C4-2B (cell line): ENCODE data around the gene RRBP1.

Experiments
- ZFX ChIP-seq: fragments of 450-650 bp; IDR thresholded peaks from 2 replicates; pipeline ENCODE4 v1.6.1; 2017
- TF ChIP-seq, protein P1 (sequence below): fragments of 450-650 bp; conservative IDR thresholded peaks from 2 replicates; pipeline ENCODE4 v1.5.1; 2017; ENCODE audit warnings: mild to moderate bottlenecking

DNA sequence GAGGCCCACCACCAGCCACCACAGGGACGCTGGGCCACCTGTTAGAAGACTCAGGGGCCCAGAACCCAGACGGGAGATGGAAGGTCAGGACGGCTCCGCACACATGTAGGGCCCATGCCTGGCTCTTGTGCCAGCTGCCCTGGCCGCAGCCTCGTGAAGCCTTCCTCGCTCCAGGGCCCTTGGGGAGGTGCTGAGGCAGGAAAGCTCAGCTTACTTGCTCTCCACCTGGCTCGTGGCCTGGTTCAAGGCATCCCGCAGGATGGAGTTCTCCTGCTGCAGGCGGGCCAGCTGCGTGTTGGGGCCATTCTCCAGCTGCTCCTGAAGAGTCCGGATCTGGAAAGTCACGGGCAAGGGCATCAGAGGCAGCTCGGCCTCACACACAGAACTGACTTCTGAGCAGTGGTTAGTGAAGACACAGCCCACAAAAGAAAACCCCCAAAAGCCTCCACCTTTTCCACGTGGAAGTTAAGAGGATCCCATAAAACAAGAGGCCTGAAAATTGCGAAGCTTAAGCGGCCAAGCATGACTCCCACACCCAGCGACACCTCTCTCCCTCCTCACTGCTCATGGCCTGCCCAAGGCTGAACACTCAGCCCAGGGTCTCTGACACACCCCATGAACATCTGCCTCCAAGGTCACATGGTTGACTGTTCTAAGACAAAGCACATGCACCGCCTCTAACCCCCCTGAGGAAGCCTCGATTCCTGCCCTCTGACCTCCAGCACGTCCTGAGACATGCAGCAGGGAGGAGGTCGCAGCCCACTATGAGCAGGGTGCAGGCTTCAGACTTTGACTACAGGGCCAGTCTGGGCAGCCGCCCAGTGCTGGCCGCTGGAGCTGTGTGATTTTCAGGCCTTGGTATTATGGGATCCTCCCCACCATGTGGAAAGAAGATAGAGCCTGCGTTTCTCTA, 46.5 kb downstream of the RRBP1 start:
- TF ChIP-seq, protein P1, sequence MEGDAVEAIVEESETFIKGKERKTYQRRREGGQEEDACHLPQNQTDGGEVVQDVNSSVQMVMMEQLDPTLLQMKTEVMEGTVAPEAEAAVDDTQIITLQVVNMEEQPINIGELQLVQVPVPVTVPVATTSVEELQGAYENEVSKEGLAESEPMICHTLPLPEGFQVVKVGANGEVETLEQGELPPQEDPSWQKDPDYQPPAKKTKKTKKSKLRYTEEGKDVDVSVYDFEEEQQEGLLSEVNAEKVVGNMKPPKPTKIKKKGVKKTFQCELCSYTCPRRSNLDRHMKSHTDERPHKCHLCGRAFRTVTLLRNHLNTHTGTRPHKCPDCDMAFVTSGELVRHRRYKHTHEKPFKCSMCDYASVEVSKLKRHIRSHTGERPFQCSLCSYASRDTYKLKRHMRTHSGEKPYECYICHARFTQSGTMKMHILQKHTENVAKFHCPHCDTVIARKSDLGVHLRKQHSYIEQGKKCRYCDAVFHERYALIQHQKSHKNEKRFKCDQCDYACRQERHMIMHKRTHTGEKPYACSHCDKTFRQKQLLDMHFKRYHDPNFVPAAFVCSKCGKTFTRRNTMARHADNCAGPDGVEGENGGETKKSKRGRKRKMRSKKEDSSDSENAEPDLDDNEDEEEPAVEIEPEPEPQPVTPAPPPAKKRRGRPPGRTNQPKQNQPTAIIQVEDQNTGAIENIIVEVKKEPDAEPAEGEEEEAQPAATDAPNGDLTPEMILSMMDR: no peak
- no peak for TF ChIP-seq ZFX
